ENCODE measurements around the gene MRPL28.
A peak's percentile ranks its signal among the peaks of the same experiment; 100 is the strongest.
"Not testable (repeated sequence)": the region's sequence is repeated elsewhere in the genome, so short reads cannot be mapped to it uniquely, and the experiment has no call there.

MRPL28 gene

GRCh38 chr16:370443-370842 is at the start of gene MRPL28:
MRPL28 (minus strand) TSS chr16:370538; CDS start chr16:370218, 320 bp downstream.
- DNase-seq, result peak; percentile 87 to 91

GRCh38 chr16:415170-415498 is 44.8 kb upstream of the MRPL28 start:
- not testable (repeated sequence) for DNase-seq

GRCh38 chr16:414395-415169 is 44.2 kb upstream of the MRPL28 start:
- DNase-seq, result no peak

GRCh38 chr16:411576-412265 is 41.4 kb upstream of the MRPL28 start:
- no peak for DNase-seq

GRCh38 chr16:410516-411178 is 40.3 kb upstream of the MRPL28 start:
- DNase-seq, result no peak

GRCh38 chr16:407253-407652 is 36.9 kb upstream of the MRPL28 start:
- DNase-seq, result no peak

GRCh38 chr16:405548-406506 is 35.5 kb upstream of the MRPL28 start:
- DNase-seq, result no peak

GRCh38 chr16:404971-405486 is 34.7 kb upstream of the MRPL28 start:
- no peak for DNase-seq

- DNase-seq, result peak; percentile 83 to 97
Measured at GRCh38 chr16:401468-402348, 31.4 kb upstream of the MRPL28 start, which contains the start of gene DECR2. DECR2 (plus strand) TSS chr16:401885; CDS start chr16:401964, 79 bp downstream.

GRCh38 chr16:400061-400591 is 29.8 kb upstream of the MRPL28 start:
- no peak for DNase-seq

GRCh38 chr16:399340-400019 is 29.1 kb upstream of the MRPL28 start:
- DNase-seq, result no peak

- no peak for DNase-seq
Measured at GRCh38 chr16:398561-399339, 28.4 kb upstream of the MRPL28 start.

- DNase-seq, result peak; percentile 37 to 47
Measured at GRCh38 chr16:397736-398332, 27.5 kb upstream of the MRPL28 start.

GRCh38 chr16:397135-397661 is 26.9 kb upstream of the MRPL28 start, which contains the start of gene NME4:
NME4 (plus strand) TSS chr16:397199; CDS start chr16:397223, 24 bp downstream.
- DNase-seq, result no peak

GRCh38 chr16:396605-397004 is 26.3 kb upstream of the MRPL28 start:
- no peak for DNase-seq

- DNase-seq, result no peak
Measured at GRCh38 chr16:396199-396598, 25.9 kb upstream of the MRPL28 start.

GRCh38 chr16:392450-393030 is 22.2 kb upstream of the MRPL28 start:
- no peak for DNase-seq

GRCh38 chr16:391885-392335 is 21.6 kb upstream of the MRPL28 start:
- DNase-seq, result no peak

Data from hippocampal formation (tissue), 2 donors.